Mesendoderm (in vitro differentiated cells): Measurements from ENCODE around the gene RHEX. TPM values are rescaled to one million over a fixed set of nuclear protein-coding genes. Genes with fewer than 3 reads are reported as not detected.
"Not testable (repeated sequence)": the region's sequence is repeated elsewhere in the genome, so short reads cannot be mapped to it uniquely, and the experiment has no call there.

ENCODE experiments used
- DNase-seq: peaks from one replicate; pipeline ENCODE4 v3.0.0; 2013
- H2AK5ac ChIP-seq: 2 replicates; pipeline ENCODE4 v1.6.1; 2013; ENCODE audit warnings: low read length, inconsistent platforms
- H2BK120ac ChIP-seq: 2 replicates; pipeline ENCODE4 v1.6.1; 2013; ENCODE audit warnings: low read depth, mild to moderate bottlenecking, low read length, moderate library complexity, mixed read lengths
- H2BK15ac ChIP-seq: replicated peaks from 2 replicates; pipeline ENCODE4 v1.6.1; 2013; ENCODE audit warnings: low read depth, mild to moderate bottlenecking, moderate library complexity
- H2BK5ac ChIP-seq: 2 replicates; pipeline ENCODE4 v1.6.1; 2013; ENCODE audit warnings: low read length, inconsistent platforms
- H3K18ac ChIP-seq: 2 replicates; pipeline ENCODE4 v1.6.1; 2013; ENCODE audit warnings: mild to moderate bottlenecking, low read length, mixed read lengths
- H3K23ac ChIP-seq: one replicate; pipeline ENCODE4 v1.6.1; 2013; ENCODE audit warnings: low read length
- H3K27ac ChIP-seq: 2 replicates; pipeline ENCODE4 v1.5.1; 2013; ENCODE audit warnings: low read depth, mild to moderate bottlenecking, inconsistent platforms, low read length, moderate library complexity
- H3K27me3 ChIP-seq: 2 replicates; pipeline ENCODE4 v1.6.1; 2013; ENCODE audit warnings: low read length, control low read depth, mild to moderate bottlenecking, inconsistent platforms; ENCODE audit not compliant: insufficient read depth, poor library complexity
- H3K36me3 ChIP-seq: 2 replicates; pipeline ENCODE4 v1.6.1; 2013; ENCODE audit warnings: low read length, inconsistent platforms; ENCODE audit not compliant: control insufficient read depth, insufficient read depth
- H3K4ac ChIP-seq: one replicate; pipeline ENCODE4 v1.6.1; 2013; ENCODE audit warnings: low read depth, mild to moderate bottlenecking, low read length, moderate library complexity
- H3K4me1 ChIP-seq: 2 replicates; pipeline ENCODE4 v1.6.1; 2013; ENCODE audit warnings: low read depth, low read length, inconsistent platforms; ENCODE audit not compliant: control insufficient read depth
- H3K4me2 ChIP-seq: 2 replicates; pipeline ENCODE4 v1.6.1; 2013; ENCODE audit warnings: low read length
- H3K4me3 ChIP-seq: 2 replicates; pipeline ENCODE4 v1.5.1; 2013; ENCODE audit warnings: mild to moderate bottlenecking, low read length
- H3K56ac ChIP-seq: one replicate; pipeline ENCODE4 v1.6.1; 2013; ENCODE audit warnings: low read length
- H3K79me1 ChIP-seq: 2 replicates; pipeline ENCODE4 v1.6.1; 2013; ENCODE audit warnings: low read length, inconsistent platforms
- H3K79me2 ChIP-seq: 2 replicates; pipeline ENCODE4 v1.6.1; 2013; ENCODE audit warnings: mild to moderate bottlenecking, low read length; ENCODE audit not compliant: control insufficient read depth, insufficient read depth
- H3K9ac ChIP-seq: 2 replicates; pipeline ENCODE4 v1.6.1; 2013; ENCODE audit warnings: low read length, inconsistent platforms
- H4K5ac ChIP-seq: one replicate; pipeline ENCODE4 v1.6.1; 2013; ENCODE audit warnings: low read length
- H4K8ac ChIP-seq: one replicate; pipeline ENCODE4 v1.6.1; 2013; ENCODE audit warnings: low read depth, mild to moderate bottlenecking, control low read depth, low read length, moderate library complexity
- WGBS: extraction: QIAGEN DNeasy Blood & Tissue Kit; methylation state at CpG from one replicate; pipeline ENCODE4 v1.1.7; 2013; ENCODE audit warnings: low lambda C conversion rate, missing lambda C conversion rate; ENCODE audit not compliant: insufficient coverage; ENCODE audit errors: extremely low coverage; 5-methylcytosine and 5-hydroxymethylcytosine counted together
- polyA plus RNA-seq, 2 experiments: library from polyadenylated mRNA; stranded (reverse); fragments of 200-250 nt; gene quantifications; one replicate each; pipeline ENCODE4 v1.2.3, GENCODE V29; 2013

RHEX gene, protein sequence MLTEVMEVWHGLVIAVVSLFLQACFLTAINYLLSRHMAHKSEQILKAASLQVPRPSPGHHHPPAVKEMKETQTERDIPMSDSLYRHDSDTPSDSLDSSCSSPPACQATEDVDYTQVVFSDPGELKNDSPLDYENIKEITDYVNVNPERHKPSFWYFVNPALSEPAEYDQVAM
- 0.07 TPM for polyA plus RNA-seq (2013, experiment 1 of 2)
- polyA plus RNA-seq (2013, experiment 2 of 2), result not detected

DNA sequence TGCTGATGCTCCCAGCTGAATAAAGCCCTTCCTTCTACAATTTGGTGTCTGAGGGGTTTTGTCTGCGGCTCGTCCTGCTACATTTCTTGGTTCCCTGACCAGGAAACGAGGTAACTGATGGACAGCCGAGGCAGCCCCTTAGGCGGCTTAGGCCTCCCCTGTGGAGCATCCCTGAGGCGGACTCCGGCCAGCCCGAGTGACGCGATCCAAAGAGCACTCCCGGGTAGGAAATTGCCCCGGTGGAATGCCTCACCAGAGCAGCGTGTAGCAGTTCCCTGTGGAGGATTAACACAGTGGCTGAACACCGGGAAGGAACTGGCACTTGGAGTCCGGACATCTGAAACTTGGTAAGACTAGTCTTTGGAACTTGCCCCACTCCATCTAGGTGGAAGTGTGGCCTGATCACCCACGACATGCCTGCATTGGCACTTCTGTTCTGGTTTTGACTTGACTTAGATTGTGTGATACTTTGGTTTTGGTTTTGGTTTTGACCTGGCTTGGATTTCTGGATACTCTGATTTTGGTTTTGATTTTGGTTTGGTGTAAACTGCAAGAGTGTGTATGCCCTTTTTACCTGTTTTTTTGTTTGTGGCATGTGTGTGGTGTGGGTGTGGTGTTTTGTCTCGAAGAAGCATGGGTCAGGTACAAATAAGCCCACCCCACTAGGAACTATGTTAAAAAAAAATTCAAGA is at the start of gene RHEX:
TSS of gene RHEX (plus strand) at position 255 of the 692 bp plus-strand sequence. CDS start 44,656 bp downstream, outside the sequence.
- not testable (repeated sequence) for H3K23ac ChIP-seq, H3K9ac ChIP-seq, DNase-seq

DNA sequence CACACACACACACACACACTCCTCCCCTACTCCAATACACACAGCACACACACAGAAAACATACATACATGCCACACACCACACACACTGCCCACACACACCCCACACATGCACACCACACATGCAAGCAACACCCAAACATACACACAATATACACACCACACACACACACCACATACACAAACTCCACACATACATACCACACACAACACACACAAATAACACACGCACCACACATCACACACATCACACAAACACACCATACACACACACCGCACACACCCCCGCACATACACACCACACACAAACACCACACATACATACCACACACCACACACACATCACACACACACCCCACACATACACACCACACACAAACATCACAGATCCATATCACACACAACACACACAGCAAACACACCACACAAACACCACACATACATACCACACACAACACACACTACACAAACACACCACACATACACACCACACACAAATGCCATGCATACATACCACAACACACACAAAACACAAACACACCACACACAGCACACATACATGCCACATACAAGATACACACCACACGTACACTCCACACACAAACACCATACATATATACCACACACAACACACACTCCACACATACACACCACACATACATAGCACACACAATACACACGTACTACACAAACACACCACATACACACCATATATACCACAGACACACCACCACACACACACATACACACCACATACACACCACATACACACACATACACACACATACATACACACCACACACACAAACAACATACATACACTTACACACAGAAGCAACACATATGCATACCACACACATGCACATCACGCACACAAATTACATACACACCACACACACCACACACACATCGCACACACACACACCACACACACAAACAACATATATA is 48.8 kb upstream of the RHEX start:
- H3K4me3 ChIP-seq, result no peak overlapping the region
- 100% methylated on average over 7 of the region's 7 CpGs for WGBS

More for the DNA sequence above, at the start of gene RHEX:
- not testable (repeated sequence) for H3K4me2 ChIP-seq, H3K27ac ChIP-seq, H3K27me3 ChIP-seq, H3K4me1 ChIP-seq, H3K79me1 ChIP-seq, H3K79me2 ChIP-seq, H2BK120ac ChIP-seq, H4K5ac ChIP-seq, H2BK5ac ChIP-seq, H3K4ac ChIP-seq, H3K56ac ChIP-seq, H3K18ac ChIP-seq, H2AK5ac ChIP-seq, H3K36me3 ChIP-seq, H3K4me3 ChIP-seq, H2BK15ac ChIP-seq, H4K8ac ChIP-seq
- whole genome bisulfite sequencing, result no CpG with 5 or more reads among the region's 17 CpGs

DNA sequence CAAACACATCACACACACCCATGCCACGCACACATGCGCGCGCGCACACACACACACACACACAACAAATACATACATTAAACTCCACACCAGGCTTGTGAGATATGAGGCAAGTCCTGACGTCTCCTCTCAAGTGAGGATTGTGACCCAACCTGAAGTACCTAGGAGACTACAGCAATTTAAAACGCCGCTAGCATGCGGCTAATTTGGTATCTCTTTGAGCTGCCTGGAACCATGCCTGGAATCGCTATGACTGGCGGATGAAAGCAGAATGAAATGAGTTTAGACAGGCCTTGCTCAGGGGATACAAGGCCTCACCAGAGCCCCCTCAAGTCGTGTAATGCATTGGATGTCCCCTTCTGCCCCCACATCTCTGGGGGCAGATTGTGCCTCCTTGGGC is 48.1 kb upstream of the RHEX start:
- Histone ChIP-seq H3K4me1 (no peaks in the 10 kb centered on the region), H3K4me2 (no peak overlapping the region), H2BK120ac (no peak overlapping the region), H2AK5ac (no peak overlapping the region), H2BK5ac (no peak overlapping the region), H4K5ac (no peak overlapping the region), H3K56ac (no peak overlapping the region), H3K18ac (no peak overlapping the region), H3K4me3 (no peak overlapping the region), H3K79me2 (no peaks in the 10 kb centered on the region), H2BK15ac (no peak overlapping the region), H3K23ac (no peak overlapping the region), H3K9ac (no peak overlapping the region), H3K27ac (no peak overlapping the region), H3K27me3 (no peaks in the 10 kb centered on the region), H4K8ac (no peak overlapping the region), H3K36me3 (no peaks in the 10 kb centered on the region), H3K79me1 (no peaks in the 10 kb centered on the region), H3K4ac (no peak overlapping the region)
- DNase-seq, result no peak
- no CpG with 5 or more reads among the region's 12 CpGs for WGBS

More for the DNA sequence above, 48.8 kb upstream of the RHEX start:
- no peaks in the 10 kb centered on the region for H3K36me3 ChIP-seq
- H4K5ac ChIP-seq, result no peak overlapping the region
- no peak overlapping the region for H3K4ac ChIP-seq
- no peak overlapping the region for H2AK5ac ChIP-seq
- H3K4me1 ChIP-seq, result no peaks in the 10 kb centered on the region
- H3K56ac ChIP-seq, result no peak overlapping the region
- no peak overlapping the region for H3K4me2 ChIP-seq
- H2BK5ac ChIP-seq, result no peak overlapping the region
- H2BK15ac ChIP-seq, result no peak overlapping the region
- DNase-seq, result no peak
- H3K79me2 ChIP-seq, result no peaks in the 10 kb centered on the region
- no peak overlapping the region for H4K8ac ChIP-seq
- no peak overlapping the region for H2BK120ac ChIP-seq
- H3K27me3 ChIP-seq, result no peaks in the 10 kb centered on the region
- no peaks in the 10 kb centered on the region for H3K79me1 ChIP-seq
- H3K23ac ChIP-seq, result no peak overlapping the region
- no peak overlapping the region for H3K9ac ChIP-seq
- H3K18ac ChIP-seq, result no peak overlapping the region
- H3K27ac ChIP-seq, result no peak overlapping the region

DNA sequence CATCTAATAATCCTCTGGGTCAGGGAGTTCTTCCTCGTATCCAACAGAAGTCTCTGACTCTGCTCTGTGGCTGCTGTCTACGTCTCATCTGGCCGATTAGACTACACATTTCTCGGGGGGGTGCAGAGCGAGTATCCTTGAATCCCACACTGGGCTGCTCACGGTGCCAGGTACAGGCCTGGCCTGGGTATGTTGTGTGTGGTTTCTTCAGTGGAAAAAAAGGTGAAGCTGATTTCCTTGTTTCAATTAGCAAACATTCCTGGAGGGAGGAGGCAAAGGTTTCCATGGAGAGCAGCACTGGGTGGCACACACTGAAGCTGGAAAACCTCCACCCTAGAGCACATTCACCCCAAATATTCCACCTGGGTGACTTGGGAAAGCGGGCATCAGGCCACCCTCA is 47.7 kb upstream of the RHEX start:
- Histone ChIP-seq H2BK5ac (no peak overlapping the region), H3K23ac (no peak overlapping the region), H4K8ac (no peak overlapping the region), H2BK15ac (no peak overlapping the region), H3K4me1 (no peaks in the 10 kb centered on the region), H3K9ac (no peak overlapping the region), H3K4me3 (no peak overlapping the region), H3K79me1 (no peaks in the 10 kb centered on the region), H3K18ac (no peak overlapping the region), H2AK5ac (no peak overlapping the region), H3K4me2 (no peak overlapping the region), H3K79me2 (no peaks in the 10 kb centered on the region), H3K27ac (no peak overlapping the region), H2BK120ac (no peak overlapping the region), H3K56ac (no peak overlapping the region), H3K4ac (no peak overlapping the region), H4K5ac (no peak overlapping the region), H3K36me3 (no peaks in the 10 kb centered on the region), H3K27me3 (no peaks in the 10 kb centered on the region)
- no peak for DNase-seq
- no CpG with 5 or more reads among the region's 7 CpGs for WGBS

DNA sequence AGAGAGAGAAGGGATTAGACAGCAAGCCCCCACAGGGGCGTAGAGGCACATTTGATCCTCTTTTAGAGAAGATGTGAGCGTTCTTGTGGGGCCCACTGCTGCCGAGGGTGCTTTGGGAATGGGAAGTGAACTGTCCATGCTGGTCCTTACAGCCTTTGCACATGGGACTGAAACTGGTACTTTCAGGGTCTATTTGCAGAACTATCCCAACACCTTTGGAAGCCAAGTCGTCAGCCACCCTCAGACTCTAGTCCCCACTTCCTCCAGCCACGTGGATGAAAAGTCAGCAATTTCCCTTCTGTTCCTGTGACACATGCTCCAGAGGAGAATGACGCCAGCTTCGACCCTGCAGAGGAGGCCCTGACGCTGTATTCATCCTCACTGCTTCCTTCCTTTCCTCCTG is 47.2 kb upstream of the RHEX start:
- no peak overlapping the region for H2AK5ac ChIP-seq
- no peak overlapping the region for H3K27ac ChIP-seq
- no peak overlapping the region for H3K4ac ChIP-seq
- H2BK15ac ChIP-seq, result no peak overlapping the region
- H3K4me1 ChIP-seq, result no peaks in the 10 kb centered on the region
- no peak overlapping the region for H4K8ac ChIP-seq
- H3K79me2 ChIP-seq, result no peaks in the 10 kb centered on the region
- no peak overlapping the region for H3K4me2 ChIP-seq
- H3K18ac ChIP-seq, result no peak overlapping the region
- no peak overlapping the region for H3K4me3 ChIP-seq
- H3K36me3 ChIP-seq, result no peaks in the 10 kb centered on the region
- H3K79me1 ChIP-seq, result no peaks in the 10 kb centered on the region
- no peaks in the 10 kb centered on the region for H3K27me3 ChIP-seq
- H2BK5ac ChIP-seq, result no peak overlapping the region
- H3K56ac ChIP-seq, result no peak overlapping the region
- no CpG with 5 or more reads among the region's 8 CpGs for WGBS
- no peak overlapping the region for H2BK120ac ChIP-seq
- no peak for DNase-seq
- H4K5ac ChIP-seq, result no peak overlapping the region
- no peak overlapping the region for H3K23ac ChIP-seq
- H3K9ac ChIP-seq, result no peak overlapping the region
